Suprapubic skin (tissue), 3 donors: ENCODE data around the gene GPSM1.

ENCODE experiments used
- EP300 ChIP-seq: sonication (generic); formaldehyde crosslinking; IDR thresholded peaks from one replicate; pipeline ENCODE4 v1.6.1; 2017; ENCODE audit warnings: antibody characterized with exemption
- POLR2A ChIP-seq, 2 donors: fragments of 450-650 bp; IDR thresholded peaks; one replicate each; pipeline ENCODE4 v1.6.1; 2017; ENCODE audit warnings: antibody characterized with exemption in 2 of 2, mild to moderate bottlenecking in 2 of 2, moderate library complexity in 2 of 2
- TF ChIP-seq, protein P1 (sequence below), 2 donors: fragments of 200-600 bp in 1 of 2; fragments of 450-650 bp in 1 of 2; sonication (generic) in 1 of 2; IDR thresholded peaks; one replicate each; pipeline ENCODE4 v1.5.1; 2016 to 2019; ENCODE audit warnings: antibody characterized with exemption in 2 of 2, mild to moderate bottlenecking in 1 of 2, moderate library complexity in 1 of 2

- TF ChIP-seq, protein P1, sequence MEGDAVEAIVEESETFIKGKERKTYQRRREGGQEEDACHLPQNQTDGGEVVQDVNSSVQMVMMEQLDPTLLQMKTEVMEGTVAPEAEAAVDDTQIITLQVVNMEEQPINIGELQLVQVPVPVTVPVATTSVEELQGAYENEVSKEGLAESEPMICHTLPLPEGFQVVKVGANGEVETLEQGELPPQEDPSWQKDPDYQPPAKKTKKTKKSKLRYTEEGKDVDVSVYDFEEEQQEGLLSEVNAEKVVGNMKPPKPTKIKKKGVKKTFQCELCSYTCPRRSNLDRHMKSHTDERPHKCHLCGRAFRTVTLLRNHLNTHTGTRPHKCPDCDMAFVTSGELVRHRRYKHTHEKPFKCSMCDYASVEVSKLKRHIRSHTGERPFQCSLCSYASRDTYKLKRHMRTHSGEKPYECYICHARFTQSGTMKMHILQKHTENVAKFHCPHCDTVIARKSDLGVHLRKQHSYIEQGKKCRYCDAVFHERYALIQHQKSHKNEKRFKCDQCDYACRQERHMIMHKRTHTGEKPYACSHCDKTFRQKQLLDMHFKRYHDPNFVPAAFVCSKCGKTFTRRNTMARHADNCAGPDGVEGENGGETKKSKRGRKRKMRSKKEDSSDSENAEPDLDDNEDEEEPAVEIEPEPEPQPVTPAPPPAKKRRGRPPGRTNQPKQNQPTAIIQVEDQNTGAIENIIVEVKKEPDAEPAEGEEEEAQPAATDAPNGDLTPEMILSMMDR (IDR thresholded peaks at IDR 0.05) = no peak
- TF ChIP-seq POLR2A (IDR thresholded peaks at IDR 0.05) (no peak), EP300 (no peak)
These were observed 14.0 kb upstream of the GPSM1 start for GRCh38 chr9:136313111-136314055.
